Heart left ventricle (tissue), 13 donors: ENCODE measurements around the gene NAE1.

ENCODE experiments used
- CTCF ChIP-seq, 12 donors: fragments of 200-600 bp; sonication (generic) in 4 of 12; IDR thresholded peaks; one replicate each; pipeline versions ENCODE4 v1.5.0 to v1.8.0; 2018 to 2022; ENCODE audit warnings: antibody characterized with exemption in 12 of 12, mild to moderate bottlenecking in 5 of 12
- POLR2A ChIP-seq, 2 donors: fragments of 450-650 bp; IDR thresholded peaks; one replicate each; pipeline ENCODE4 v1.6.1; 2017; ENCODE audit warnings: antibody characterized with exemption in 2 of 2, mild to moderate bottlenecking in 2 of 2, moderate library complexity in 2 of 2
- donor health status: ischemic (EF 13 %, LVEDD 7.1; RV severe dilation, severe dysfunction).
- donor health status: DM: no; HTN: yes; CAD: no.
- donor health status: DM: no; HTN: no; CAD: no.
- donor health status: ischemic (EF 25% LVEDD 6.9; RV normal size, moderate dysfunction).
- donor health status: ischemic (EF 25% LVEDD 5.7; RV mildly dilated, moderate dysfunction).
- donor health status: ischemic (EF 35%, LVEDD 5.7; RV mildly dilated, moderate dysfunction).
- donor health status: nonischemic (EF 11% LVEDD 7.7; RV severe dilation, severe dysfunction).
- donor health status: DM: yes; HTN: yes; CAD: no.
- donor health status: PGD.
- donor health status: ischemic (EF 29% LVEDD 5.4; RV normal size, mild dysfunction).
- donor health status: nonischemic (EF 23%, LVEDD 6.1; RV moderate dilation, normal function).

- TF ChIP-seq CTCF (IDR thresholded peaks at IDR 0.05) = no peak
- TF ChIP-seq POLR2A (IDR thresholded peaks at IDR 0.05) = no peak
Measured at GRCh38 chr16:66863707-66864106, 32.9 kb upstream of the NAE1 start.
